Measurements from ENCODE around the gene PTCD1.

The PTCD1 gene

GRCh38 chr7:99408379-99409191, 30.0 kb downstream of the PTCD1 start, which contains the start of the genes BUD31 and PDAP1:
TSS of gene BUD31 (plus strand) at chr7:99408969. CDS start at chr7:99411093, 2,124 bp downstream.
TSS of gene PDAP1 (minus strand) at chr7:99408597. CDS start at chr7:99408548, 49 bp downstream.
- peak; percentile 92 for DNase-seq

DNA sequence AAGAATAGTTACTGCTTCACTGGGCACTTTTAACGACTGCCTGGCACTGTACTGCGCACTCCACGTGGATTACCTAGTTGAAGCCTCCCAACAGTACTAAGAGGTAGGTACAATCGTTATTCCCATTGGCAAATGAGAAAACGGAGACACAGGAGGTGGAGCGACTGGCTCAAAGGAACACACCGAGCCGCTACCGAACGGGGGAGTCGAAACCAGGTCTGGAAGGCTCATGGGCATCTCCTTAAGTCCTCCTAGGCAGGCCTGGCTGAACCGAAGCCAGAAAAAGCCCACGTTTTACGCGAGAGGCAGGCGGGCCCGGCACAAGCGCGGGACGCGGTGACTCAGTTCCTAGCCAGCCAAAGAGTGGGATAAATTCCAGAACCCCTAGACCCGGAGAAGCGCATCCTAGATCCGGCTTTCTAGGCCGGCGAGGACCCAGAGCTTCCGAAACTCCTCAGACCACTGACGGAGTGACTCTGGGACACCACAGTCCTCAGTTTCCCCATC, 30.7 kb downstream of the PTCD1 start:
- DNase-seq = peak; percentile 74

DNA sequence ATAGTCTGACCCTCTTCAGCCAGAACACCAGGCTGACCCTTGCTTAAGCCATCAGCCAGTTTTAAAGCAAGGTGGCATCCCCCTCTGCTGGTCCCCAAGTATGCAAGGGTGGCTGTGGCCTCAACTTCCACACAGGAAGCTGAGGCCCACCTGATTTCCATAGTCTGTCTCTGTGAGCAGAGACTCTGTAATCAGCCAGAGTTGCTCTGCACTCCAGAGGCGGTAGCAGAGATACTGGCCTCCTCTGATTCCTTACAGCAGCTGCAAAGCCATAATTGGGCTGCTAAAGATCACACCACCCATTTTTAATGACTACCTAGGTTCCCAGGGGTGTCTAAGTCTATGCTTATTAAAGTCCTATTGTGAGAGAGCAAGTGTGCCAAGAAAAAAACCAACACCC, 32.0 kb downstream of the PTCD1 start:
- no peak for DNase-seq

DNA sequence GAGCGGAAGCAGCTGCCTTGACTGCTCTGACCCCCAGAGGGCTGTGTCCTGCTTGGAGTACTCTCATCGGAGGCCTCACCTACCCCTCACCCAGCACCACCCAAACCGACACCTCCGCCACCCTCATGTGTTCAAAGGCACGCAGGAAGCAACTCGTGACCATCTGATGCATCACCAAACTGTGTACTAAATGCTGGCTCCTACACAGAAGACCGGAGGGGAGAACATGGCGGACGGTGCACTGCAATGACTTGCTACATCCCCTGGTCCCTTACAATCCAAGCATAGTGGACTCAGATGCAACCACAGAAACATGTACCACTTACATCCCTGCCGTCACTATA, 33.6 kb downstream of the PTCD1 start:
- no peak for DNase-seq

- no peak for DNase-seq
These were observed 34.2 kb downstream of the PTCD1 start for GRCh38 chr7:99404235-99404976.

- DNase-seq = no peak
These were observed 34.8 kb downstream of the PTCD1 start for GRCh38 chr7:99403764-99404163.

GRCh38 chr7:99402854-99403253, 35.7 kb downstream of the PTCD1 start:
- no peak for DNase-seq

- no peak for DNase-seq
These were observed 39.0 kb downstream of the PTCD1 start for GRCh38 chr7:99399597-99399996.

DNA sequence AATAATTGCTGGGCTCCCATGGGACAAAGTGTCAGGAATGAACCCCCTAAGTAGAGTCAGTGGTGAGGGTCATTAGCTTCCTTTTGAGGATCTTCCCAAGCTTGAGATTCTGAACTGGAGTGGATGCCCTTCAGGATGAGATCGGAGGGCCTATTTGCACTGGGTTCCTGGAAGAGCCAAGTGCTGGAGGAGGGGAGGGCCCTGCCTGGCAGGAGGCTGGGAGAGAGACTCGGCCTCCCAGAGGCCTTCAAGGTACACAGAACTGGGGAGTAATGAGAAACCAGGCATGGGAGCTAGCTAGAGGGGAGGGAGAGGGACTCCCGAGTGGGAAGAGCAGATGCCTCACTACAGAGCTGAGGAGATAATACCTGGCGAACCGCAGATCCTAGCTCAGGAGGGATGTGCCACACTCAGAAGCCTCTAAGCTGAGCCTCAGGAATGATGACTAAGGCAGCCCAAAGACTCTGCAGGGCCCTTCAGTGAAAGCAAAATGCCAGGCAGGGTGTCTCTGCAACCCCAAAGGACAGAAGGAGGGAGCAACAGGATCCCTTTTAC, 39.6 kb downstream of the PTCD1 start:
- no peak for DNase-seq

- no peak for DNase-seq
These were observed 41.2 kb downstream of the PTCD1 start for GRCh38 chr7:99397297-99397983.

GRCh38 chr7:99396418-99397296, 41.9 kb downstream of the PTCD1 start:
- no peak for DNase-seq

GRCh38 chr7:99395616-99396327, 42.8 kb downstream of the PTCD1 start:
- DNase-seq = no peak

DNA sequence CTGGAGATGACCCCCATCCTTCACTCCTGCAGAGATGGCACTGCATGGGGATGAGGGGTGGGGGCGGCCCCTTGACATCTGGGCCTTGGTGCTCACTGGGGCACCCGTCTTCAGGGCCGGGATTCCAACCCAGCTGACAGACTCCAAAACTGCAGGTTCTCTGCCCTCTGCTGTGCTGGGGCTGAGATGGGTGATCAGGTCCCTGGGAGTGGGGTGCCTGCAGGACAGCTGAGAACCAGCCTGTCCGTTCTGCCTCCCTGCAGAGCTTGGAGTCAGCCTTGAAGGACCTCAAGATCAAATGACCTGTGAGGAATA, 44.5 kb downstream of the PTCD1 start:
- DNase-seq = no peak

DNA sequence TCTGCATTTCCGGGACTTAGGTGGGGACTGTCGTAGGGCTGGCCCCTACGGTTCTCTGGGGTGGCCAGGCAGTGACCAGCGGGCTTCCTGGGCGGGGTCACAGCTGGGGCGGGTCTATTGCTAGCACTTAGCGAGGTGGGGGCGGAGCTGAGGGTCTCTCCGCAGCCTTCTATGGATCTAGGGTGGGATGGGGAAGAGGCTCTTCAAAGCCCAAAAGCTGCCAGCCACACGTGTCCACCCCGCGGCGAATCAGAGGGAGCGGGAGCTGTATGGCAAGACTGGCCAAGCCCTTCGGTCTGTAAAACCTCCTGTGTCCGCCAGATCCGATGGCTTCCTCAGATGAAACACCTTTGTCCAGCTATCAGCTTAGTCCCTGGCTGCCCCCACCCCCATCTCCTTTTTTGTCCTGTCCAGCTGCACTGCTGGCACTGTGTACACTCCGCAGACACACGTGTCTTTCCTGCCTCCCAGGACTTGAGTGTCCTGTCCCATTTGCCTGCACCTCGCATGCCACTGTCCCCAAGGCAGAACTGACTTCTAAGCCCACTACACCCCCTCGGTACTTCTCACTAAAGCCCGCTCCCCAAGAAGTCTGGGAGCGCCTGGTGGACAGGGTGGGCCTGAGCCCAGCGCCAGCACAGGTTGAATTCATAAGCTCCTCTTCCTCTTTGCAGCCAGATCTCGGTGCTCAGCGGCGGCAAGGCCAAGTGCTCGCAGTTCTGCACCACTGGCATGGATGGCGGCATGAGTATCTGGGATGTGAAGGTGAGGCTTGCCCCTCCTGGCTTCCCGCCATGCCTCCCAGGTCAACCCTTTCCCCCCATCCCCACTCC, 45.0 kb downstream of the PTCD1 start:
- DNase-seq = no peak

GRCh38 chr7:99392659-99393354, 45.8 kb downstream of the PTCD1 start:
- DNase-seq = peak; percentile 42

DNA sequence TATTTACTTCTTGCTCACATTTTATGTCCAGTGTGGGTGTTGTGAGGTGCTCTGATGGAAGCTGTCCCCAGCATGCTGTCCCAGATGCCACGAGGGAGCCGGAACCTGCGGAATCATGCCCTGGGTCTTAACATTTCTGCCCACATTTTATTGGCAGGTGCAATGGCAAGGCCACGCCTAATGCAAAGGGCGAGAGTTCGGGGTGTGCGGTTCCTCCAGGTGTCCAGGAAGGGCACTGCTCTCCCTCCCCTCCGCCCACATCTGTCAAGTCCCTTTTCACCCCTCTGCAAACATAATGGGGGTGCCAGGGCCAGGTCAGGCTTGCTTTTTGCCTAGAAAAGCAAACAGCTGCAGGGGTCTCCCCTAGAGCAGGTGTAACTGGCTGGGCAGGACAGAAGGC, 46.6 kb downstream of the PTCD1 start:
- no peak for DNase-seq

GRCh38 chr7:99390941-99391602, 47.5 kb downstream of the PTCD1 start:
- DNase-seq = peak; percentile 18

- DNase-seq = no peak
These were observed 48.8 kb downstream of the PTCD1 start for GRCh38 chr7:99389772-99390171.

GRCh38 chr7:99387912-99388311, 50.7 kb downstream of the PTCD1 start:
- no peak for DNase-seq

All from fibroblast of skin of back (primary cell).